Measurements from ENCODE around the gene PFKFB3. TPM values are rescaled to one million over a fixed set of nuclear protein-coding genes. Genes with fewer than 3 reads are reported as not detected.

The PFKFB3 gene
- total and polyA plus RNA-seq, 9 of the 15 experiments (the other 6 are each of a cell fraction or from before 2014, with no cell fraction given), result 0.46 to 21.6 (median 7.8) TPM

DNA sequence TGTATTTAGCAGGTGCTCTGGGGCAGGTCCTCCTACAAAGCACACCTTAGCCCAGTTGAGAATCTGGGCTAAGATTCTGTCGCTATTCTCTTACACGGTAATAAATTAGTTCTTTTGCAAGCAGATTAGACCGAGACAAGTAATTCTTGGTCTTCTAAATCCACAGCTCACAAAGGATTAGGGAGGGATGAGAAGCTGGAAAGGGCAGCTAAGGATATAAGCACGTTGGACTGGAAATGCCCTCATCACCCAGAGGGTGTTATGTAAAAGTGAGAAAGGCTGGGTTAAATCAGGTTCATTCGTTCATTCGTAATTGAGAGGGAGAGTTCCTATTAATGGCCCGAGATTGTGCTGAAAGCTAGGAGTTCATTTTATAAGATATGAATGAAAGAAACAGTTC, 41.8 kb downstream of the PFKFB3 start:
- WGBS (ENCODE audit: insufficient coverage, low coverage, missing lambda C conversion rate), result 41% methylated on average over 7 of the region's 7 CpGs
- Histone ChIP-seq H3K9me1 (ENCODE audit: control insufficient read depth, insufficient read depth, low read length) (no peaks in the 10 kb centered on the region), H4K20me1 (replicated peaks; ENCODE audit: control insufficient read depth, insufficient read depth, low read length) (no peaks in the 10 kb centered on the region), H3K79me2 (ENCODE audit: control insufficient read depth, insufficient read depth, low read length) (no peaks in the 10 kb centered on the region), H3K9ac (ENCODE audit: insufficient read depth in 1 of 2, low read depth in 2 of 2, low read length in 2 of 2) (no peak overlapping the region), H3K27ac (ENCODE audit: extremely low read depth, low read depth, low read length) (no peak overlapping the region), H2AFZ (ENCODE audit: low read depth, low read length) (no peak overlapping the region), H3K9me3 (replicated peaks; ENCODE audit: control insufficient read depth, insufficient read depth, low read depth, low read length) (no peaks in the 10 kb centered on the region), H3K4me1 (replicated peaks in 1 of 2; ENCODE audit: control insufficient read depth in 2 of 2, insufficient read depth in 2 of 2, low read length in 2 of 2) (no peaks in the 10 kb centered on the region; a peak in 1 of 5 replicates), H3K4me2 (ENCODE audit: insufficient read depth, low read length) (no peak overlapping the region), H3K4me3 (no peak overlapping the region), H3K27me3 (ENCODE audit: control insufficient read depth in 2 of 2, insufficient read depth in 2 of 2, low read length in 2 of 2) (no peaks in the 10 kb centered on the region; a peak in 1 of 5 replicates), H3K36me3 (ENCODE audit: control insufficient read depth, insufficient read depth, low read length) (no peaks in the 10 kb centered on the region)
- ChIA-PET CTCF (ENCODE audit: low intra/inter-chr PET ratio) (no interaction called here), POLR2A (interaction anchor here (1.3 kb wide), 1 partner anchor 9 kb away, joined by 3 read pairs; no protein-coding TSS in a partner anchor)
- no peak for ATAC-seq
- BruUV-seq (replicated peaks), result no TSS peak
- DNase-seq (ENCODE audit: extremely low read depth in 1 of 4, low spot score in 3 of 4), result no peak
- FAIRE-seq, result no peak
- in situ Hi-C loops (cut with MboI), result no loop called here
- TF ChIP-seq ATF7 (IDR thresholded peaks at IDR 0.05) (no peak), E2F3 (CRISPR knock-in tag; IDR thresholded peaks at IDR 0.05) (no peak)
- TF ChIP-seq, protein P1, sequence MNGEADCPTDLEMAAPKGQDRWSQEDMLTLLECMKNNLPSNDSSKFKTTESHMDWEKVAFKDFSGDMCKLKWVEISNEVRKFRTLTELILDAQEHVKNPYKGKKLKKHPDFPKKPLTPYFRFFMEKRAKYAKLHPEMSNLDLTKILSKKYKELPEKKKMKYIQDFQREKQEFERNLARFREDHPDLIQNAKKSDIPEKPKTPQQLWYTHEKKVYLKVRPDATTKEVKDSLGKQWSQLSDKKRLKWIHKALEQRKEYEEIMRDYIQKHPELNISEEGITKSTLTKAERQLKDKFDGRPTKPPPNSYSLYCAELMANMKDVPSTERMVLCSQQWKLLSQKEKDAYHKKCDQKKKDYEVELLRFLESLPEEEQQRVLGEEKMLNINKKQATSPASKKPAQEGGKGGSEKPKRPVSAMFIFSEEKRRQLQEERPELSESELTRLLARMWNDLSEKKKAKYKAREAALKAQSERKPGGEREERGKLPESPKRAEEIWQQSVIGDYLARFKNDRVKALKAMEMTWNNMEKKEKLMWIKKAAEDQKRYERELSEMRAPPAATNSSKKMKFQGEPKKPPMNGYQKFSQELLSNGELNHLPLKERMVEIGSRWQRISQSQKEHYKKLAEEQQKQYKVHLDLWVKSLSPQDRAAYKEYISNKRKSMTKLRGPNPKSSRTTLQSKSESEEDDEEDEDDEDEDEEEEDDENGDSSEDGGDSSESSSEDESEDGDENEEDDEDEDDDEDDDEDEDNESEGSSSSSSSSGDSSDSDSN (IDR thresholded peaks at IDR 0.05; ENCODE audit: borderline replicate concordance in 1 of 2, low read depth in 2 of 2, low read length in 2 of 2), result no peak
- intact Hi-C loops (cut with micrococcal nuclease), result no loop called here
